ENCODE measurements around the gene DUSP3. TPM values are rescaled to one million over a fixed set of nuclear protein-coding genes. Genes with fewer than 3 reads are reported as not detected.

The DUSP3 gene
- total and polyA plus RNA-seq, 8 donors = 33.0 to 97.8 (median 63.5) TPM

DNA sequence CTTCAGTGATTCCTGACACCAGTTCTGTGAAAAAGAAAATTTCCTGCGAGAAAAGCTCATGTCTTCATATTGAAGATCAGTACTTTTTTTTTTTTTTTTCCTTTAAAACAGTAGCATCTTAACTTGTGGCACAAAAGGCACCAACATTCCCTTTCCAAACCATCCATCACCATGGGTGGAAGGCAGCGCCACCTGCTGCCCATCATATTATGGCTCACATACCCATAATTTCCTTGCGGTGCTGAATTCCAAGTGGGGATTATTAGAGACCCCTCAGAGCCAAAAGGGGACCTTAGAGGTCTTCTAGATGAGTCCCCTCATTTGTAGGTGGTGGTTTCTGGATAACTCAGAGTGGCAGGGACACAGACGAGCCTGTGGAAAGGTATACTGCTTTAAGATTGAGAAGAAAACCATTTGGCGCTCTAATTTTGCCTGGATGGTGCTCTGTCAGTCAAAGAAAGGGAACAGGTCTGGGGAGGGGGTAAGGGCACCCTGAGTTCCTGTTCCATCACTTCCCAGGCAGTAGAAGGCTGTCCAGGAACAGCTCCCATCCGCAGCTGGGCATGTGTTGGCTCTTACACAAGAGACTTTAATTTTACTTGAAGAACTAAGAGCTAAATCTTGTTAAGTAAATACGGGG, 12.2 kb downstream of the DUSP3 start:
- Histone ChIP-seq H3K36me3 (peaks cover 20 to 51% (median 48%) of the 10 kb centered on the region in 4 donors), H3K27ac (peak overlapping the region in 3 of 5 donors; percentile 25 to 42 (median 25)), H3K27me3 (no peaks in the 10 kb centered on the region), H3K4me3 (no peak overlapping the region), H3K9me3 (no peaks in the 10 kb centered on the region), H3K4me1 (peaks cover 10 to 41% (median 27%) of the 10 kb centered on the region in 4 donors)
- no peak for TF ChIP-seq EP300 (IDR thresholded peaks at IDR 0.05)
- TF ChIP-seq POLR2AphosphoS5 (IDR thresholded peaks at IDR 0.05) = peak in 1 of 3 donors; percentile 28
- TF ChIP-seq, protein P1, sequence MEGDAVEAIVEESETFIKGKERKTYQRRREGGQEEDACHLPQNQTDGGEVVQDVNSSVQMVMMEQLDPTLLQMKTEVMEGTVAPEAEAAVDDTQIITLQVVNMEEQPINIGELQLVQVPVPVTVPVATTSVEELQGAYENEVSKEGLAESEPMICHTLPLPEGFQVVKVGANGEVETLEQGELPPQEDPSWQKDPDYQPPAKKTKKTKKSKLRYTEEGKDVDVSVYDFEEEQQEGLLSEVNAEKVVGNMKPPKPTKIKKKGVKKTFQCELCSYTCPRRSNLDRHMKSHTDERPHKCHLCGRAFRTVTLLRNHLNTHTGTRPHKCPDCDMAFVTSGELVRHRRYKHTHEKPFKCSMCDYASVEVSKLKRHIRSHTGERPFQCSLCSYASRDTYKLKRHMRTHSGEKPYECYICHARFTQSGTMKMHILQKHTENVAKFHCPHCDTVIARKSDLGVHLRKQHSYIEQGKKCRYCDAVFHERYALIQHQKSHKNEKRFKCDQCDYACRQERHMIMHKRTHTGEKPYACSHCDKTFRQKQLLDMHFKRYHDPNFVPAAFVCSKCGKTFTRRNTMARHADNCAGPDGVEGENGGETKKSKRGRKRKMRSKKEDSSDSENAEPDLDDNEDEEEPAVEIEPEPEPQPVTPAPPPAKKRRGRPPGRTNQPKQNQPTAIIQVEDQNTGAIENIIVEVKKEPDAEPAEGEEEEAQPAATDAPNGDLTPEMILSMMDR (IDR thresholded peaks at IDR 0.05) = peak in 5 of 7 experiments; percentile 35 to 86 (median 69)
- TF ChIP-seq POLR2A (IDR thresholded peaks at IDR 0.05) = no peak
- WGBS, 5 donors = 44 to 57% (median 49%) methylated on average over 7 of the region's 7 CpGs
- intact Hi-C loops (cut with DNase I; ENCODE audit: low total_unique reads) = no loop called here
- peak; percentile 71 to 75 for DNase-seq

DNA sequence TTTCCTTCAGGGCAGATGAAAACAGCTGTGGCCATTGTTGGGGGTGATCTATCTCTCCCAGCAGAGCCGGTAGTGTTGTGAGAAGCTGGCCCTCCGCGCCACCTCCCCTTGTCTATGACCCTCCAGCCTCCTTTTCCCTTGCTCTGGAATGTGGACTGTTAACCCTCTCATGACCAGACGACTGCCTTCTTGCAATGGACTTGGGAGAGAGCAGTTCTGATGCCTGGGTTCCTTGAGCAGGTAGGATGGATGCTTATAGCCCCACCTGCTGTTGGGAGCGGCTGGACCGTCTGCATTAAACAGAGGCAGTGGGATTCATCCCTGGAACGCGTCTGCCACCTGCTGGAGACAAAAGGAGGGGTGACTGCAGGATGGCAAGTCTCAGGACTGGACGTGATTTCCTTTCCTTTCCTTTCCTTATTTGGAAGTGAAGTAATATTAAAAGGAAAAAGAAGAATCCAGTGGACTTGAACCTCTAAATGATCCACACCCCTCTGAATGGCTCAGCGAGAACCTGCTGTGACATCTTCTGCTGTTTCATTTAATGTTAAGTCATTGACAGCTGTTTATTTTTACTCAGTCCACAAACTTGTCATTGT, 18.4 kb downstream of the DUSP3 start:
- TF ChIP-seq POLR2AphosphoS5 (IDR thresholded peaks at IDR 0.05) (peak in 2 of 3 donors; percentile 53 to 66), POLR2A (IDR thresholded peaks at IDR 0.05) (no peak), EP300 (IDR thresholded peaks at IDR 0.05) (no peak)
- TF ChIP-seq, protein P1 (IDR thresholded peaks at IDR 0.05) = peak in 5 of 7 experiments; percentile 86 to 100 (median 96)
- Histone ChIP-seq H3K27me3 (peaks cover 11 to 37% (median 22%) of the 10 kb centered on the region in 3 donors), H3K4me3 (no peak overlapping the region), H3K9me3 (no peaks in the 10 kb centered on the region), H3K36me3 (peaks cover 0 to 4% (median 2%) of the 10 kb centered on the region in 4 donors), H3K4me1 (peaks cover 3 to 19% (median 4%) of the 10 kb centered on the region in 4 donors), H3K27ac (no peak overlapping the region)
- 5 to 9% (median 7%) methylated on average over 10 of the region's 10 CpGs for WGBS, 5 donors
- peak; percentile 96 to 97 for DNase-seq
- intact Hi-C loops (cut with DNase I; ENCODE audit: low total_unique reads) = loop anchor here (5.0 kb wide), 1 partner anchor 183 kb away; no protein-coding TSS in a partner anchor

DNA sequence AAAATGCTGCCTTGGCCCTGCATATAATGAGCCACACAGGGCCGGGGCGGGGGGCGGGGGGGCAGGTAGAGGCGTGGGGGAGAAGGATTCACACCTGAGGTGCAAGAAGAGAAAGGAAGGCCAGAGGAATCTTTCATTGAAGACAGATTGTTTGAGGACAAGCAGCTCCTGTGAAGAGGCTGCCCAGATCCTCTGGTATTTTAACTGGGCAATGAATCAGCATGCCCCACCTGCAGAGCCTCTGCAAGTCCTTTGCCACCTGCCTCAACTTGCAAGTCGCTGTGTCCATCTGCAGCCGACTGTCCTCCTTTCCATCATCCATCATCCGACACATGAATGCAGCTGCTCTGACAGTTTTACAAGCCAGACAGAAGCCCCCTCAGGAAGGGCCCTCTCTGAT, 18.9 kb downstream of the DUSP3 start:
- H3K27ac ChIP-seq = no peak overlapping the region
- intact Hi-C loops (cut with DNase I; ENCODE audit: low total_unique reads) = loop anchor here (5.0 kb wide), 2 partner anchors 63 to 183 kb away; no protein-coding TSS in a partner anchor
- H3K36me3 ChIP-seq = peaks cover 0 to under 1% (median 0%) of the 10 kb centered on the region in 4 donors
- 63 to 72% (median 70%) methylated on average over 7 of the region's 7 CpGs for WGBS, 5 donors
- H3K9me3 ChIP-seq = no peaks in the 10 kb centered on the region
- no peak for DNase-seq
- H3K4me1 ChIP-seq = peaks cover 8 to 24% (median 9%) of the 10 kb centered on the region in 4 donors
- peaks cover 16 to 42% (median 27%) of the 10 kb centered on the region in 3 donors for H3K27me3 ChIP-seq
- no peak overlapping the region for H3K4me3 ChIP-seq
- TF ChIP-seq POLR2A (IDR thresholded peaks at IDR 0.05) (no peak), POLR2AphosphoS5 (IDR thresholded peaks at IDR 0.05) (no peak), EP300 (IDR thresholded peaks at IDR 0.05) (no peak)
- TF ChIP-seq, protein P1 (IDR thresholded peaks at IDR 0.05) = no peak

DNA sequence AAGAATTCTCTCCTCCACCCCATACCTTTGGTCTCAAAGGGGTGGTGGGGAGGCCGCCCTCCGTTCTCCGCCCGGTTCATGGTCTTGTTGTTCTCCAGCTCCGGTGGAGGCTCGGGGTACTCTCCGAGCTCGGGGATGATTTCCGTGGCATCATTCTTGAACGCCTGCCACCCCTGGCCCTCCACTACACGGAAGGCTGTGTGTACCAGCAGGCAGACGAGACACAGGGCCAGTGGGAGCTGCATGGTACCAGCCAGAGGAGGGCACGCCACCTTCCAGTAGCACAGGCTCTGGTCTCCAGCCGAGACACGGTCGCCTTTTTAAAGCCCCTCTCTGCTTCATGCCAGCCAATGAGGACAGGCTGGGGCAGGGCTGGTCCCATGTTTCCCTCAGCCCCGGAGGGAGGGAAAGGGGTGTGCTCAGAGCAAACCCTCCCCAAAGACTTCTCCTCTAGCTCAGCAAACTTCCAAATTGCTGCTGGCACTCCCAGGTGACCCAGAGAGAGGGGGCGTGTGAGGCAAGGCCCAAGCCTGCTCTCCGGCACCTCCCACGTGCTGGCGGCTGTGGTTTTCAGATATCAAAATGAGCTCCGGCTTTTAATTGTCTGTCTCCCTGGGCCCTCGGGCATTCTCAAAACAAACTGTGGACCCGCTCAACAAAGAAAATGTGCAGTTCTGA, 20.1 kb downstream of the DUSP3 start, which contains the start of gene SOST:
Gene SOST (minus strand): TSS at position 295 of the 678 bp plus-strand sequence. CDS start 50 bp downstream, at position 245.
- intact Hi-C loops (cut with DNase I; ENCODE audit: low total_unique reads) = loop anchor here (5.0 kb wide), 1 partner anchor 61 kb away; no protein-coding TSS in a partner anchor
- 73 to 83% (median 75%) methylated on average over 23 to 24 of the region's 24 CpGs for WGBS, 5 donors
- TF ChIP-seq, protein P1 (IDR thresholded peaks at IDR 0.05) = no peak
- no peak for TF ChIP-seq POLR2AphosphoS5 (IDR thresholded peaks at IDR 0.05)
- no peak for TF ChIP-seq EP300 (IDR thresholded peaks at IDR 0.05)
- TF ChIP-seq POLR2A (IDR thresholded peaks at IDR 0.05) = no peak
- Histone ChIP-seq H3K27me3 (peaks cover 16 to 52% (median 30%) of the 10 kb centered on the region in 3 donors), H3K27ac (no peak within 1 kb of the TSS), H3K36me3 (no peaks in the 10 kb centered on the region), H3K4me1 (peaks cover 8 to 22% (median 10%) of the 10 kb centered on the region in 4 donors), H3K4me3 (no peak within 1 kb of the TSS), H3K9me3 (no peaks in the 10 kb centered on the region)
- no peak for DNase-seq
